ENCODE measurements around the gene SSR2. TPM values are rescaled to one million over a fixed set of nuclear protein-coding genes. Genes with fewer than 3 reads are reported as not detected.

The SSR2 gene
- total RNA-seq, 1 experiment from 2014 or later = 198 TPM

DNA sequence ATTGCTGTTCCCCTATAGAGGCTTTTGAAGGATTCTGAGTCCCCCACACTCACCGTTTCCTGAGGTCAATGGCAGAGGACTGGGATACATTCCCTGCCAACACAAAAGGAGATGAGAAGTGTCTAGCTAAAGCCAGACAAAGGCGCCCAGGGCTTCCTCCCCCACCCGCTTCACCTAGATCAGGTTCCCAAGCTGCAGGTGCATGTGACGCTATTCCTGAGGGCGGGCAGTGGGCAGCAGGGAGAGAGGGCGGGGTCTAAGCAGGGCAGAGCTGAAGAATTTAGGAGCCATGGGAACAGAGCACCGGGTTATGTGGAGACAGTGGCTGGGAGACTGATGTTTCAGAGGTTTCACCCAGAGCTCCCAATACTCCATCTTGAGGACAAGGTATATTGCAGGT lies 36.4 kb downstream of the SSR2 start:
- Mint-ChIP-seq H3K4me3 (ENCODE audit: unreplicated experiment) (no peak overlapping the region), H3K36me3 (ENCODE audit: insufficient read depth, unreplicated experiment) (no peaks in the 10 kb centered on the region), H3K27ac (ENCODE audit: unreplicated experiment) (peak overlapping the region; percentile 23), H3K4me1 (ENCODE audit: low read depth, unreplicated experiment) (peaks cover 21% of the 10 kb centered on the region), H3K27me3 (ENCODE audit: insufficient read depth, unreplicated experiment) (no peaks in the 10 kb centered on the region), H3K9me3 (ENCODE audit: unreplicated experiment) (no peaks in the 10 kb centered on the region)
- peaks cover 14% of the 10 kb centered on the region for H3K4me1 ChIP-seq
- no peaks in the 10 kb centered on the region for H3K27me3 ChIP-seq (replicated peaks; ENCODE audit: control insufficient read depth, insufficient read depth, low read length)
- intact Hi-C loops (cut with micrococcal nuclease; ENCODE audit: unreplicated experiment) = no loop called here
- CTCF ChIA-PET = interaction anchor here (0.6 to 3.0 kb wide), 5 partner anchors 24 to 241 kb away, joined by 3 to 18 read pairs (median 3); no protein-coding TSS in a partner anchor
- H3K9me3 ChIP-seq = no peaks in the 10 kb centered on the region
- H3K4me3 ChIP-seq (ENCODE audit: low read depth, low read length) = no peak overlapping the region
- BruUV-seq (replicated peaks) = no TSS peak
- TF ChIP-seq, protein P1, sequence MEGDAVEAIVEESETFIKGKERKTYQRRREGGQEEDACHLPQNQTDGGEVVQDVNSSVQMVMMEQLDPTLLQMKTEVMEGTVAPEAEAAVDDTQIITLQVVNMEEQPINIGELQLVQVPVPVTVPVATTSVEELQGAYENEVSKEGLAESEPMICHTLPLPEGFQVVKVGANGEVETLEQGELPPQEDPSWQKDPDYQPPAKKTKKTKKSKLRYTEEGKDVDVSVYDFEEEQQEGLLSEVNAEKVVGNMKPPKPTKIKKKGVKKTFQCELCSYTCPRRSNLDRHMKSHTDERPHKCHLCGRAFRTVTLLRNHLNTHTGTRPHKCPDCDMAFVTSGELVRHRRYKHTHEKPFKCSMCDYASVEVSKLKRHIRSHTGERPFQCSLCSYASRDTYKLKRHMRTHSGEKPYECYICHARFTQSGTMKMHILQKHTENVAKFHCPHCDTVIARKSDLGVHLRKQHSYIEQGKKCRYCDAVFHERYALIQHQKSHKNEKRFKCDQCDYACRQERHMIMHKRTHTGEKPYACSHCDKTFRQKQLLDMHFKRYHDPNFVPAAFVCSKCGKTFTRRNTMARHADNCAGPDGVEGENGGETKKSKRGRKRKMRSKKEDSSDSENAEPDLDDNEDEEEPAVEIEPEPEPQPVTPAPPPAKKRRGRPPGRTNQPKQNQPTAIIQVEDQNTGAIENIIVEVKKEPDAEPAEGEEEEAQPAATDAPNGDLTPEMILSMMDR (IDR thresholded peaks at IDR 0.05; ENCODE audit: insufficient read depth in 1 of 2, low read depth in 1 of 2, low read length in 1 of 2, severe bottlenecking in 1 of 2, unreplicated experiment in 1 of 2) = no peak
- DNase-seq = no peak
- no peaks in the 10 kb centered on the region for H3K36me3 ChIP-seq (ENCODE audit: control insufficient read depth, insufficient read depth, low read length)
- POLR2A ChIA-PET = interaction anchor here (1.5 kb wide), 1 partner anchor 49 kb away, joined by 6 read pairs; no protein-coding TSS in a partner anchor

DNA sequence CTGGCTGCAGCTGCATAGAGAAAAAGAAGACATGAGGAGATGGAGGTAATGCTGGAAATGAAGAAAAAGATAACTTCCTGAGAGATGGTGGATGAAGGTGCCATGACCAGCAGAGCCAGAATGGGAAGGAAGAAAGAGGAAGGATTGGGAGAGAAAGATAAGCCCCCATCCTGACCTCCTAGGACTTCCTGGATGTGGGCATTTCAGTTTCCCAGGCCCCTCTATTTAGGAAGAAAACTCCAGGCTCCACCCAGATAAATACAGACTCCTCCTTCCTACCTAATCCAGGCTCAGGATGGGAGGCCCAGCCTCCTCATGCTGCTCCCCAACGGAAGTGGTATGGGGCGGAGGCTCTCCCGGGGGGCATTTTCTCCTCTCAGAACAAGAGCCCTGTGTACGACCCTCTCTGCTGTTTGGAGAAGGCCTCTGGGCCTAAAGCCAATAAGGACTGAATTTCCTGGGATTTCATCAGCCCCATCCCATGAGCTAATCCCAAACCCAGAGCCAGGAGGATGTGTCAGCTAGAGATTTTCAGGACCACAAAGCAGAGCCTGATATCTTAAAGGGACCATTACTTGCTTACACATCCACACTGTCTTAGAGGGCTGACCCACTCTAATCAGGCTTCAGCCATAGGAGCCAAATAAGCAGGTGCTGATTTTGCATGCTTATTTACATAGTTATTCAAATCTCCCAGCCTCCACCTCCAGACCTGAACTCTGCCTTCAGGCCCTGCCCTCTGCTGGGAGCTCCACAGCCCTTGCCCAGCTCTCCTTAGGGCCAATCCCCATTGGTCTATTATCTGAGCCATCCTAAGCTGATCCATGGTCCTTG lies 37.3 kb downstream of the SSR2 start:
- peak in 1 of 2 experiments; percentile 72 for DNase-seq
- Histone ChIP-seq H3K27me3 (replicated peaks; ENCODE audit: control insufficient read depth, insufficient read depth, low read length) (no peaks in the 10 kb centered on the region), H3K36me3 (ENCODE audit: control insufficient read depth, insufficient read depth, low read length) (no peaks in the 10 kb centered on the region), H3K4me3 (ENCODE audit: low read depth, low read length) (no peak overlapping the region), H3K9me3 (no peaks in the 10 kb centered on the region), H3K4me1 (peaks cover 19% of the 10 kb centered on the region)
- Mint-ChIP-seq H3K4me3 (ENCODE audit: unreplicated experiment) (no peak overlapping the region), H3K27ac (ENCODE audit: unreplicated experiment) (peak overlapping the region; percentile 23), H3K9me3 (ENCODE audit: unreplicated experiment) (no peaks in the 10 kb centered on the region), H3K27me3 (ENCODE audit: insufficient read depth, unreplicated experiment) (no peaks in the 10 kb centered on the region), H3K36me3 (ENCODE audit: insufficient read depth, unreplicated experiment) (no peaks in the 10 kb centered on the region), H3K4me1 (ENCODE audit: low read depth, unreplicated experiment) (peaks cover 21% of the 10 kb centered on the region)
- ChIA-PET CTCF (interaction anchor here (0.6 to 3.0 kb wide), 8 partner anchors 17 to 732 kb away, joined by 3 to 18 read pairs (median 3); no protein-coding TSS in a partner anchor), POLR2A (interaction anchor here (1.5 kb wide), 1 partner anchor 49 kb away, joined by 6 read pairs; no protein-coding TSS in a partner anchor)
- BruUV-seq (replicated peaks) = no TSS peak
- intact Hi-C loops (cut with micrococcal nuclease; ENCODE audit: unreplicated experiment) = no loop called here
- TF ChIP-seq, protein P1 (IDR thresholded peaks at IDR 0.05; ENCODE audit: insufficient read depth in 1 of 2, low read depth in 1 of 2, low read length in 1 of 2, severe bottlenecking in 1 of 2, unreplicated experiment in 1 of 2) = no peak

DNA sequence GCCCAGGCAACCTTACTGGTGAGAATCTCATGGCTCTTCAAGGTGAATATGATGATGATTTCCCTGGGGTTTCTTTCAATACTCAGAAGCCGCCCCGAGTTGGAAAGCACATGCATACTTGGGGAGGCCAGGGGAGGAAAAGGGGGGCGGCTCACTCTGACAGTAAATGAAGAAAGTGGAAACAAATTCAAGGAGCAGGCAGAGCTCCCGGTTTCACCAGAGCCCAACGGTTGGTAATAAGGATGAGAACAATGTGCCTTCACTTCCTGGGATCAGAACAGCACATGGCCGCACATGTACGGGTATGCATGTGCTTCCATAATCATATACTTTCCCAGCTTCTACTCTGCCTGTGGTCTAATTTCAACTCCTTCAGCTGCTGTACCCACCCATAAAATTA lies 38.6 kb downstream of the SSR2 start:
- ChIA-PET POLR2A (no interaction called here), CTCF (interaction anchor here (3.0 kb wide), 1 partner anchor 44 kb away, joined by 18 read pairs; no protein-coding TSS in a partner anchor)
- Mint-ChIP-seq H3K9me3 (ENCODE audit: unreplicated experiment) (no peaks in the 10 kb centered on the region), H3K4me1 (ENCODE audit: low read depth, unreplicated experiment) (peaks cover 26% of the 10 kb centered on the region), H3K27me3 (ENCODE audit: insufficient read depth, unreplicated experiment) (no peaks in the 10 kb centered on the region), H3K36me3 (ENCODE audit: insufficient read depth, unreplicated experiment) (no peaks in the 10 kb centered on the region), H3K4me3 (ENCODE audit: unreplicated experiment) (no peak overlapping the region), H3K27ac (ENCODE audit: unreplicated experiment) (peak overlapping the region; percentile 23)
- H3K36me3 ChIP-seq (ENCODE audit: control insufficient read depth, insufficient read depth, low read length) = no peaks in the 10 kb centered on the region
- TF ChIP-seq, protein P1 (IDR thresholded peaks at IDR 0.05; ENCODE audit: insufficient read depth in 1 of 2, low read depth in 1 of 2, low read length in 1 of 2, severe bottlenecking in 1 of 2, unreplicated experiment in 1 of 2) = no peak
- no peaks in the 10 kb centered on the region for H3K9me3 ChIP-seq
- H3K4me1 ChIP-seq = peaks cover 24% of the 10 kb centered on the region
- intact Hi-C loops (cut with micrococcal nuclease; ENCODE audit: unreplicated experiment) = no loop called here
- H3K4me3 ChIP-seq (ENCODE audit: low read depth, low read length) = no peak overlapping the region
- no peaks in the 10 kb centered on the region for H3K27me3 ChIP-seq (replicated peaks; ENCODE audit: control insufficient read depth, insufficient read depth, low read length)
- DNase-seq = no peak
- no TSS peak for BruUV-seq (replicated peaks)

All from Caco-2 (cell line).